Neural cell (in vitro differentiated cells): Measurements from ENCODE around the gene TMEM61. TPM values are rescaled to one million over a fixed set of nuclear protein-coding genes. Genes with fewer than 3 reads are reported as not detected.
"Not testable (repeated sequence)": the region's sequence is repeated elsewhere in the genome, so short reads cannot be mapped to it uniquely, and the experiment has no call there.

Experiments used
- H2AFZ ChIP-seq: fragments of 200-600, 300-800 bp; sonication (generic), shearing (Covaris generic); 2 replicates; pipeline ENCODE4 v1.6.0; 2014; ENCODE audit warnings: low read depth, mild to moderate bottlenecking, antibody characterized with exemption, low read length, moderate library complexity
- H3F3A ChIP-seq: fragments of 200-600 bp; shearing (Covaris generic); 2 replicates; pipeline ENCODE4 v1.6.1; 2016; ENCODE audit warnings: mild to moderate bottlenecking, moderate library complexity, mixed read lengths, antibody characterized with exemption, low read length; ENCODE audit not compliant: insufficient read depth, poor library complexity, severe bottlenecking
- H3K27ac ChIP-seq: fragments of 200-600, 300-800 bp; sonication (generic), shearing (Covaris generic); 2 replicates; pipeline ENCODE4 v1.5.1; 2014; ENCODE audit warnings: mild to moderate bottlenecking, low read length, moderate library complexity
- H3K27me3 ChIP-seq: fragments of 300-800, 200-600 bp; sonication (generic), shearing (Covaris generic); 2 replicates; pipeline ENCODE4 v1.6.0; 2014; ENCODE audit warnings: mild to moderate bottlenecking, low read depth, low read length, moderate library complexity; ENCODE audit not compliant: insufficient read depth
- H3K36me3 ChIP-seq: fragments of 300-800, 200-600 bp; sonication (generic), shearing (Covaris generic); 2 replicates; pipeline ENCODE4 v1.5.1; 2014; ENCODE audit warnings: mild to moderate bottlenecking, antibody characterized with exemption, low read length, moderate library complexity; ENCODE audit not compliant: insufficient read depth
- H3K4me2 ChIP-seq: fragments of 300-800, 200-600 bp; sonication (generic), shearing (Covaris generic); 2 replicates; pipeline ENCODE4 v1.6.0; 2014; ENCODE audit warnings: mild to moderate bottlenecking, low read length
- H3K4me3 ChIP-seq: fragments of 300-800, 200-600 bp; sonication (generic), shearing (Covaris generic); 2 replicates; pipeline ENCODE4 v1.5.1; 2014; ENCODE audit warnings: mild to moderate bottlenecking, low read length, moderate library complexity
- H3K79me2 ChIP-seq: fragments of 200-600 bp; shearing (Covaris generic); replicated peaks from 2 replicates; pipeline ENCODE4 v1.6.0; 2014; ENCODE audit warnings: mild to moderate bottlenecking, low read length, moderate library complexity; ENCODE audit not compliant: insufficient read depth
- H3K9ac ChIP-seq: fragments of 300-800, 200-600 bp; sonication (generic), shearing (Covaris generic); 2 replicates; pipeline ENCODE4 v1.6.1; 2016; ENCODE audit warnings: mild to moderate bottlenecking, low read length, mixed read lengths
- H3K9me2 ChIP-seq: fragments of 200-600 bp; shearing (Covaris generic); 2 replicates; pipeline ENCODE4 v1.6.1; 2016; ENCODE audit warnings: mild to moderate bottlenecking, low read length, mixed read lengths; ENCODE audit not compliant: insufficient read depth
- H3K9me3 ChIP-seq: fragments of 200-600, 300-800 bp; sonication (generic), shearing (Covaris generic); 2 replicates; pipeline ENCODE4 v1.6.1; 2016; ENCODE audit warnings: mild to moderate bottlenecking, mixed run types, low read length, moderate library complexity, mixed read lengths
- H4K20me1 ChIP-seq: fragments of 200-600 bp; shearing (Covaris generic); 2 replicates; pipeline ENCODE4 v1.6.1; 2016; ENCODE audit warnings: mild to moderate bottlenecking, mixed run types; ENCODE audit not compliant: insufficient read depth
- CTCF ChIP-seq: fragments of 450-650 bp; IDR thresholded peaks from 2 replicates; pipeline ENCODE4 v1.5.1; 2014; ENCODE audit warnings: antibody characterized with exemption, mild to moderate bottlenecking, moderate library complexity; ENCODE audit not compliant: poor library complexity, severe bottlenecking
- EP300 ChIP-seq: fragments of 450-650 bp; conservative IDR thresholded peaks from 2 replicates; pipeline ENCODE4 v1.6.1; 2014; ENCODE audit warnings: antibody characterized with exemption, mild to moderate bottlenecking, moderate library complexity; ENCODE audit not compliant: poor library complexity, severe bottlenecking
- EZH2 ChIP-seq: fragments of 200-600, 300-800 bp; shearing (Covaris generic), sonication (generic); IDR thresholded peaks from 2 replicates; pipeline ENCODE4 v1.6.1; 2014; ENCODE audit warnings: antibody characterized with exemption, low read length, borderline replicate concordance, mild to moderate bottlenecking; ENCODE audit not compliant: insufficient read depth, poor library complexity, severe bottlenecking
- MXI1 ChIP-seq: fragments of 450-650 bp; conservative IDR thresholded peaks from 2 replicates; pipeline ENCODE4 v1.6.1; 2014; ENCODE audit warnings: antibody characterized with exemption, mild to moderate bottlenecking; ENCODE audit not compliant: poor library complexity, severe bottlenecking
- POLR2AphosphoS5 ChIP-seq: IDR thresholded peaks from 2 replicates; pipeline ENCODE4 v1.6.1; 2012
- RAD21 ChIP-seq: fragments of 450-650 bp; conservative IDR thresholded peaks from 2 replicates; pipeline ENCODE4 v1.6.1; 2014; ENCODE audit warnings: antibody characterized with exemption, mild to moderate bottlenecking, moderate library complexity
- REST ChIP-seq: IDR thresholded peaks from 2 replicates; pipeline ENCODE4 v1.6.1; 2012; ENCODE audit warnings: borderline replicate concordance
- SMC3 ChIP-seq: fragments of 450-650 bp; conservative IDR thresholded peaks from 2 replicates; pipeline ENCODE4 v1.6.1; 2014; ENCODE audit warnings: antibody characterized with exemption, mild to moderate bottlenecking, moderate library complexity; ENCODE audit not compliant: poor library complexity
- TAF1 ChIP-seq: IDR thresholded peaks from 2 replicates; pipeline ENCODE4 v1.6.1; 2012; ENCODE audit warnings: low read depth
- polyA minus RNA-seq: library from RNA; depleted of rRNA, polyadenylated mRNA; stranded (reverse); fragments of >200 nt; gene quantifications from 2 replicates; pipeline ENCODE4 v1.2.3, GENCODE V29; 2014
- polyA plus RNA-seq: library from polyadenylated mRNA; depleted of rRNA; stranded (reverse); fragments of >200 nt; gene quantifications from 2 replicates; pipeline ENCODE4 v1.2.3, GENCODE V29; 2014

TMEM61 gene
- polyA plus RNA-seq: not detected in 2 replicates
- not detected in 2 replicates for polyA minus RNA-seq

- Histone ChIP-seq H3K4me3 (peak within 1 kb of the TSS; percentile 52), H3K9me2 (no peaks in the 10 kb centered on the region), H3K9ac (no peak within 1 kb of the TSS), H3K4me2 (no peak within 1 kb of the TSS), H3K79me2 (no peaks in the 10 kb centered on the region), H3K27ac (no peak within 1 kb of the TSS), H4K20me1 (no peaks in the 10 kb centered on the region), H3K36me3 (no peaks in the 10 kb centered on the region), H3K9me3 (no peaks in the 10 kb centered on the region), H3K27me3 (peaks cover 31% of the 10 kb centered on the region), H2AFZ (no peak within 1 kb of the TSS), H3F3A (no peaks in the 10 kb centered on the region)
- TF ChIP-seq CTCF (no peak), SMC3 (no peak), TAF1 (no peak)
These were observed at the start of gene TMEM61 for GRCh38 chr1:54980528-54981241. Gene TMEM61, plus strand, starts transcription at chr1:54980628. Its CDS starts 438 bp downstream, at chr1:54981066.

- TF ChIP-seq POLR2AphosphoS5: no peak
- no peak for TF ChIP-seq CTCF
- no peak for TF ChIP-seq RAD21
- no peak for TF ChIP-seq TAF1
- no peak for TF ChIP-seq EP300
- TF ChIP-seq SMC3: no peak
- TF ChIP-seq REST: no peak
- no peak for TF ChIP-seq MXI1
- no peak for TF ChIP-seq EZH2
- no peaks in the 10 kb centered on the region for H3K36me3 ChIP-seq
These were observed 49.1 kb upstream of the TMEM61 start for GRCh38 chr1:54931275-54931840.

GRCh38 chr1:54934081-54934480 lies 46.3 kb upstream of the TMEM61 start:
- H3K27me3 ChIP-seq, H3F3A ChIP-seq, H3K9ac ChIP-seq, H3K9me2 ChIP-seq, H4K20me1 ChIP-seq, H3K79me2 ChIP-seq, H3K36me3 ChIP-seq, H2AFZ ChIP-seq, H3K27ac ChIP-seq, H3K4me2 ChIP-seq, H3K4me3 ChIP-seq, H3K9me3 ChIP-seq: not testable (repeated sequence)

More at GRCh38 chr1:54931275-54931840, 49.1 kb upstream of the TMEM61 start:
- Histone ChIP-seq H4K20me1 (no peaks in the 10 kb centered on the region), H3K79me2 (no peaks in the 10 kb centered on the region), H3K9ac (no peak overlapping the region), H3K27ac (no peak overlapping the region), H2AFZ (no peak overlapping the region), H3K9me2 (no peaks in the 10 kb centered on the region), H3K4me3 (no peak overlapping the region), H3F3A (no peaks in the 10 kb centered on the region), H3K27me3 (no peaks in the 10 kb centered on the region), H3K4me2 (no peak overlapping the region), H3K9me3 (no peaks in the 10 kb centered on the region)
